ENCODE measurements around the gene PALLD. TPM values are rescaled to one million over a fixed set of nuclear protein-coding genes. Genes with fewer than 3 reads are reported as not detected.

PALLD gene
- total and polyA plus RNA-seq, 2 of the 13 experiments (the other 11 are each of a cell fraction or from before 2014, with no cell fraction given): 0.50 to 1.5 TPM

- no peak overlapping the region for H3K4me2 ChIP-seq (ENCODE audit: low read depth, low read length)
- TF ChIP-seq ZFP90 (CRISPR knock-in tag; IDR thresholded peaks at IDR 0.05; ENCODE audit: borderline replicate concordance) (no peak), NFE2L2 (IDR thresholded peaks at IDR 0.05; ENCODE audit: low read length) (no peak), CBFB (CRISPR knock-in tag; IDR thresholded peaks at IDR 0.05) (no peak), TBX2 (CRISPR knock-in tag; IDR thresholded peaks at IDR 0.05; ENCODE audit: borderline replicate concordance) (no peak), NR3C1 (CRISPR knock-in tag; IDR thresholded peaks at IDR 0.05) (no peak), PRPF4 (IDR thresholded peaks at IDR 0.05; ENCODE audit: low read depth, low read length, poor library complexity, severe bottlenecking) (no peak), ZNF660 (CRISPR knock-in tag; IDR thresholded peaks at IDR 0.05; ENCODE audit: borderline replicate concordance, low read depth) (no peak), ZIK1 (CRISPR knock-in tag; IDR thresholded peaks at IDR 0.05; ENCODE audit: borderline replicate concordance, low read depth) (no peak), RCOR2 (CRISPR knock-in tag; IDR thresholded peaks at IDR 0.05) (no peak), REXO4 (CRISPR knock-in tag; IDR thresholded peaks at IDR 0.05; ENCODE audit: borderline replicate concordance) (no peak)
- TF ChIP-seq, protein P1, sequence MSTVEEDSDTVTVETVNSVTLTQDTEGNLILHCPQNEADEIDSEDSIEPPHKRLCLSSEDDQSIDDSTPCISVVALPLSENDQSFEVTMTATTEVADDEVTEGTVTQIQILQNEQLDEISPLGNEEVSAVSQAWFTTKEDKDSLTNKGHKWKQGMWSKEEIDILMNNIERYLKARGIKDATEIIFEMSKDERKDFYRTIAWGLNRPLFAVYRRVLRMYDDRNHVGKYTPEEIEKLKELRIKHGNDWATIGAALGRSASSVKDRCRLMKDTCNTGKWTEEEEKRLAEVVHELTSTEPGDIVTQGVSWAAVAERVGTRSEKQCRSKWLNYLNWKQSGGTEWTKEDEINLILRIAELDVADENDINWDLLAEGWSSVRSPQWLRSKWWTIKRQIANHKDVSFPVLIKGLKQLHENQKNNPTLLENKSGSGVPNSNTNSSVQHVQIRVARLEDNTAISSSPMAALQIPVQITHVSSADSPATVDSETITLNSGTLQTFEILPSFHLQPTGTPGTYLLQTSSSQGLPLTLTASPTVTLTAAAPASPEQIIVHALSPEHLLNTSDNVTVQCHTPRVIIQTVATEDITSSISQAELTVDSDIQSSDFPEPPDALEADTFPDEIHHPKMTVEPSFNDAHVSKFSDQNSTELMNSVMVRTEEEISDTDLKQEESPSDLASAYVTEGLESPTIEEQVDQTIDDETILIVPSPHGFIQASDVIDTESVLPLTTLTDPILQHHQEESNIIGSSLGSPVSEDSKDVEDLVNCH (CRISPR knock-in tag; IDR thresholded peaks at IDR 0.05): no peak
- TF ChIP-seq, protein P2, sequence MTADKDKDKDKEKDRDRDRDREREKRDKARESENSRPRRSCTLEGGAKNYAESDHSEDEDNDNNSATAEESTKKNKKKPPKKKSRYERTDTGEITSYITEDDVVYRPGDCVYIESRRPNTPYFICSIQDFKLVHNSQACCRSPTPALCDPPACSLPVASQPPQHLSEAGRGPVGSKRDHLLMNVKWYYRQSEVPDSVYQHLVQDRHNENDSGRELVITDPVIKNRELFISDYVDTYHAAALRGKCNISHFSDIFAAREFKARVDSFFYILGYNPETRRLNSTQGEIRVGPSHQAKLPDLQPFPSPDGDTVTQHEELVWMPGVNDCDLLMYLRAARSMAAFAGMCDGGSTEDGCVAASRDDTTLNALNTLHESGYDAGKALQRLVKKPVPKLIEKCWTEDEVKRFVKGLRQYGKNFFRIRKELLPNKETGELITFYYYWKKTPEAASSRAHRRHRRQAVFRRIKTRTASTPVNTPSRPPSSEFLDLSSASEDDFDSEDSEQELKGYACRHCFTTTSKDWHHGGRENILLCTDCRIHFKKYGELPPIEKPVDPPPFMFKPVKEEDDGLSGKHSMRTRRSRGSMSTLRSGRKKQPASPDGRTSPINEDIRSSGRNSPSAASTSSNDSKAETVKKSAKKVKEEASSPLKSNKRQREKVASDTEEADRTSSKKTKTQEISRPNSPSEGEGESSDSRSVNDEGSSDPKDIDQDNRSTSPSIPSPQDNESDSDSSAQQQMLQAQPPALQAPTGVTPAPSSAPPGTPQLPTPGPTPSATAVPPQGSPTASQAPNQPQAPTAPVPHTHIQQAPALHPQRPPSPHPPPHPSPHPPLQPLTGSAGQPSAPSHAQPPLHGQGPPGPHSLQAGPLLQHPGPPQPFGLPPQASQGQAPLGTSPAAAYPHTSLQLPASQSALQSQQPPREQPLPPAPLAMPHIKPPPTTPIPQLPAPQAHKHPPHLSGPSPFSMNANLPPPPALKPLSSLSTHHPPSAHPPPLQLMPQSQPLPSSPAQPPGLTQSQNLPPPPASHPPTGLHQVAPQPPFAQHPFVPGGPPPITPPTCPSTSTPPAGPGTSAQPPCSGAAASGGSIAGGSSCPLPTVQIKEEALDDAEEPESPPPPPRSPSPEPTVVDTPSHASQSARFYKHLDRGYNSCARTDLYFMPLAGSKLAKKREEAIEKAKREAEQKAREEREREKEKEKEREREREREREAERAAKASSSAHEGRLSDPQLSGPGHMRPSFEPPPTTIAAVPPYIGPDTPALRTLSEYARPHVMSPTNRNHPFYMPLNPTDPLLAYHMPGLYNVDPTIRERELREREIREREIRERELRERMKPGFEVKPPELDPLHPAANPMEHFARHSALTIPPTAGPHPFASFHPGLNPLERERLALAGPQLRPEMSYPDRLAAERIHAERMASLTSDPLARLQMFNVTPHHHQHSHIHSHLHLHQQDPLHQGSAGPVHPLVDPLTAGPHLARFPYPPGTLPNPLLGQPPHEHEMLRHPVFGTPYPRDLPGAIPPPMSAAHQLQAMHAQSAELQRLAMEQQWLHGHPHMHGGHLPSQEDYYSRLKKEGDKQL (CRISPR knock-in tag; IDR thresholded peaks at IDR 0.05; ENCODE audit: low read depth): no peak
- TF ChIP-seq, protein P3, sequence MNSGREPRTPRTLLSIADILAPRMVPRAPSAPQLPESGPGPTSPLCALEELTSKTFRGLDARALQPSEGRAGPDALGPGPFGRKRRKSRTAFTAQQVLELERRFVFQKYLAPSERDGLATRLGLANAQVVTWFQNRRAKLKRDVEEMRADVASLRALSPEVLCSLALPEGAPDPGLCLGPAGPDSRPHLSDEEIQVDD (CRISPR knock-in tag; IDR thresholded peaks at IDR 0.05; ENCODE audit: borderline replicate concordance): no peak
- no peak for ATAC-seq
- ChIA-PET CTCF (ENCODE audit: low intra/inter-chr PET ratio, low total read pairs) (no interaction called here), POLR2A (no interaction called here)
- no peak for DNase-seq (ENCODE audit: low spot score)
- FAIRE-seq: no peak
- H3K9me3 ChIP-seq (ENCODE audit: low read length): no peaks in the 10 kb centered on the region
- 28% methylated on average over 11 of the region's 11 CpGs for WGBS (ENCODE audit: low lambda C conversion rate)
- H2AFZ ChIP-seq (ENCODE audit: low read length): no peak overlapping the region
- H3K27ac ChIP-seq (ENCODE audit: extremely low read length, insufficient read depth, low read length): no peak overlapping the region
- H3K9ac ChIP-seq (ENCODE audit: insufficient read depth, low read depth, low read length): no peak overlapping the region
- in situ Hi-C loops (cut with HindIII; ENCODE audit: extremely low pct_ligation_motif_present, low pct_unique_long_range_greater_than_20kb) (no loop called here), intact Hi-C loops (cut with micrococcal nuclease; ENCODE audit: unreplicated experiment) (loop anchor here (10.0 kb wide), 1 partner anchor 60 kb away; no protein-coding TSS in a partner anchor)
- no peaks in the 10 kb centered on the region for H3K4me1 ChIP-seq (ENCODE audit: insufficient read depth, low read length)
- no peaks in the 10 kb centered on the region for H3K36me3 ChIP-seq (replicated peaks in 1 of 2; ENCODE audit: control insufficient read depth in 1 of 2, insufficient read depth in 2 of 2, low read length in 2 of 2)
- no peaks in the 10 kb centered on the region for H3K79me2 ChIP-seq (ENCODE audit: insufficient read depth, low read length)
- H4K20me1 ChIP-seq (ENCODE audit: insufficient read depth, low read length): no peaks in the 10 kb centered on the region
- BruUV-seq (replicated peaks): no TSS peak
- H3K27me3 ChIP-seq (ENCODE audit: control insufficient read depth in 1 of 2, insufficient read depth in 2 of 2, low read length in 2 of 2): 0 out of 5 replicates have a peak, but pooled peaks cover 0 to 5% of the 10 kb centered on the region in 2 experiments
- H3K4me3 ChIP-seq (replicated peaks in 1 of 3; ENCODE audit: insufficient read depth in 1 of 3, low read depth in 2 of 3, low read length in 3 of 3): no peak overlapping the region
Measured at GRCh38 chr4:168734703-168735678, 238.1 kb downstream of the PALLD start.
